Adipocyte (in vitro differentiated cells): ENCODE results near the gene SLX4IP.

ENCODE experiments used
- DNase-seq: peaks from one replicate; pipeline ENCODE4 v3.0.0-alpha.2; 2015; ENCODE audit warnings: low read depth
- H3K27me3 ChIP-seq: replicated peaks from 2 replicates; pipeline ENCODE4 v1.7.0; 2013; ENCODE audit warnings: mild to moderate bottlenecking, low read length, moderate library complexity; ENCODE audit not compliant: control insufficient read depth, insufficient read depth
- H3K36me3 ChIP-seq: 2 replicates; pipeline ENCODE4 v1.7.0; 2013; ENCODE audit warnings: low read length, mild to moderate bottlenecking, moderate library complexity; ENCODE audit not compliant: control insufficient read depth, insufficient read depth, severe bottlenecking
- H3K4me1 ChIP-seq: 2 replicates; pipeline ENCODE4 v1.7.0; 2013; ENCODE audit warnings: mild to moderate bottlenecking, low read length, moderate library complexity; ENCODE audit not compliant: control insufficient read depth, insufficient read depth
- H3K4me3 ChIP-seq: 2 replicates; pipeline ENCODE4 v1.7.0; 2013; ENCODE audit warnings: mild to moderate bottlenecking, low read length, moderate library complexity
- H3K9ac ChIP-seq: 2 replicates; pipeline ENCODE4 v1.7.0; 2013; ENCODE audit warnings: mild to moderate bottlenecking, low read length, moderate library complexity
- H3K9me3 ChIP-seq: 2 replicates; pipeline ENCODE4 v1.7.0; 2013; ENCODE audit warnings: mild to moderate bottlenecking, low read length, moderate library complexity; ENCODE audit not compliant: control insufficient read depth

The SLX4IP gene

GRCh38 chr20:10657453-10657852 lies 222.3 kb downstream of the SLX4IP start:
- H3K27me3 ChIP-seq: no peaks in the 10 kb centered on the region
- peaks cover 35% of the 10 kb centered on the region for H3K4me1 ChIP-seq

GRCh38 chr20:10658051-10658823 lies 223.1 kb downstream of the SLX4IP start:
- no peak for DNase-seq
- no peaks in the 10 kb centered on the region for H3K27me3 ChIP-seq
- H3K9ac ChIP-seq: no peak overlapping the region
- H3K9me3 ChIP-seq: no peaks in the 10 kb centered on the region
- peaks cover 28% of the 10 kb centered on the region for H3K4me1 ChIP-seq
- H3K36me3 ChIP-seq: peaks cover 81% of the 10 kb centered on the region
- no peak overlapping the region for H3K4me3 ChIP-seq

More at GRCh38 chr20:10657453-10657852, 222.3 kb downstream of the SLX4IP start:
- Histone ChIP-seq H3K36me3 (peaks cover 74% of the 10 kb centered on the region), H3K4me3 (no peak overlapping the region), H3K9ac (no peak overlapping the region), H3K9me3 (no peaks in the 10 kb centered on the region)
- no peak for DNase-seq

GRCh38 chr20:10658876-10659632 lies 223.9 kb downstream of the SLX4IP start:
- H3K4me1 ChIP-seq: peaks cover 21% of the 10 kb centered on the region
- no peaks in the 10 kb centered on the region for H3K9me3 ChIP-seq
- H3K36me3 ChIP-seq: peaks cover 89% of the 10 kb centered on the region
- no peak for DNase-seq
- H3K4me3 ChIP-seq: no peak overlapping the region
- H3K9ac ChIP-seq: no peak overlapping the region
- no peaks in the 10 kb centered on the region for H3K27me3 ChIP-seq

- Histone ChIP-seq H3K9ac (no peak overlapping the region), H3K27me3 (no peaks in the 10 kb centered on the region), H3K4me3 (no peak overlapping the region), H3K36me3 (peaks cover 86% of the 10 kb centered on the region), H3K9me3 (no peaks in the 10 kb centered on the region), H3K4me1 (peaks cover 17% of the 10 kb centered on the region)
- no peak for DNase-seq
These were observed 224.8 kb downstream of the SLX4IP start for GRCh38 chr20:10659651-10660601.

- no peaks in the 10 kb centered on the region for H3K27me3 ChIP-seq
- no peak overlapping the region for H3K9ac ChIP-seq
- no peak for DNase-seq
- H3K9me3 ChIP-seq: no peaks in the 10 kb centered on the region
- H3K4me3 ChIP-seq: no peak overlapping the region
- H3K36me3 ChIP-seq: peaks cover 78% of the 10 kb centered on the region
- H3K4me1 ChIP-seq: peaks cover 24% of the 10 kb centered on the region
These were observed 225.6 kb downstream of the SLX4IP start for GRCh38 chr20:10660661-10661060.

- Histone ChIP-seq H3K9me3 (no peaks in the 10 kb centered on the region), H3K4me1 (peaks cover 30% of the 10 kb centered on the region), H3K4me3 (no peak overlapping the region), H3K27me3 (no peaks in the 10 kb centered on the region), H3K36me3 (peaks cover 72% of the 10 kb centered on the region), H3K9ac (no peak overlapping the region)
- no peak for DNase-seq
These were observed 226.2 kb downstream of the SLX4IP start for GRCh38 chr20:10661261-10661660.

- Histone ChIP-seq H3K4me3 (no peak overlapping the region), H3K9me3 (no peaks in the 10 kb centered on the region), H3K36me3 (peaks cover 67% of the 10 kb centered on the region), H3K4me1 (peaks cover 36% of the 10 kb centered on the region), H3K9ac (no peak overlapping the region), H3K27me3 (no peaks in the 10 kb centered on the region)
- no peak for DNase-seq
These were observed 227.0 kb downstream of the SLX4IP start for GRCh38 chr20:10662151-10662550.

- peaks cover 67% of the 10 kb centered on the region for H3K36me3 ChIP-seq
- H3K4me1 ChIP-seq: peaks cover 36% of the 10 kb centered on the region
- no peaks in the 10 kb centered on the region for H3K27me3 ChIP-seq
- H3K4me3 ChIP-seq: no peak overlapping the region
- H3K9me3 ChIP-seq: no peaks in the 10 kb centered on the region
- no peak for DNase-seq
- H3K9ac ChIP-seq: no peak overlapping the region
These were observed 227.8 kb downstream of the SLX4IP start for GRCh38 chr20:10662661-10663458.

GRCh38 chr20:10663756-10664155 lies 228.7 kb downstream of the SLX4IP start:
- H3K27me3 ChIP-seq: no peaks in the 10 kb centered on the region
- H3K9me3 ChIP-seq: no peaks in the 10 kb centered on the region
- H3K9ac ChIP-seq: no peak overlapping the region
- H3K4me1 ChIP-seq: peaks cover 36% of the 10 kb centered on the region
- DNase-seq: no peak
- peaks cover 68% of the 10 kb centered on the region for H3K36me3 ChIP-seq
- no peak overlapping the region for H3K4me3 ChIP-seq

- H3K36me3 ChIP-seq: peaks cover 62% of the 10 kb centered on the region
- peaks cover 43% of the 10 kb centered on the region for H3K4me1 ChIP-seq
- H3K4me3 ChIP-seq: no peak overlapping the region
These were observed 230.0 kb downstream of the SLX4IP start for GRCh38 chr20:10665027-10665561.

More at GRCh38 chr20:10665027-10665561, 230.0 kb downstream of the SLX4IP start:
- no peak for DNase-seq
- Histone ChIP-seq H3K9me3 (no peaks in the 10 kb centered on the region), H3K9ac (peak overlapping the region; percentile 17), H3K27me3 (no peaks in the 10 kb centered on the region)
